Subcutaneous adipose tissue (tissue), 4 donors: ENCODE data around the gene MT1H. TPM values are rescaled to one million over a fixed set of nuclear protein-coding genes. Genes with fewer than 3 reads are reported as not detected.

Source experiments
- total RNA-seq, 4 donors: library from RNA; depleted of rRNA; stranded (reverse); fragments of >200 nt; gene quantifications; one replicate each; pipeline ENCODE4 v1.1.0, GENCODE V29; 2016
- TF ChIP-seq, protein P1 (sequence below): fragments of 450-650 bp; IDR thresholded peaks from one replicate; pipeline ENCODE4 v1.5.1; 2016; ENCODE audit warnings: low read depth, mild to moderate bottlenecking, control low read depth, antibody characterized with exemption, moderate library complexity

The MT1H gene
- total RNA-seq, 4 donors from 2014 or later, result 11.9 TPM; not detected in 3

DNA sequence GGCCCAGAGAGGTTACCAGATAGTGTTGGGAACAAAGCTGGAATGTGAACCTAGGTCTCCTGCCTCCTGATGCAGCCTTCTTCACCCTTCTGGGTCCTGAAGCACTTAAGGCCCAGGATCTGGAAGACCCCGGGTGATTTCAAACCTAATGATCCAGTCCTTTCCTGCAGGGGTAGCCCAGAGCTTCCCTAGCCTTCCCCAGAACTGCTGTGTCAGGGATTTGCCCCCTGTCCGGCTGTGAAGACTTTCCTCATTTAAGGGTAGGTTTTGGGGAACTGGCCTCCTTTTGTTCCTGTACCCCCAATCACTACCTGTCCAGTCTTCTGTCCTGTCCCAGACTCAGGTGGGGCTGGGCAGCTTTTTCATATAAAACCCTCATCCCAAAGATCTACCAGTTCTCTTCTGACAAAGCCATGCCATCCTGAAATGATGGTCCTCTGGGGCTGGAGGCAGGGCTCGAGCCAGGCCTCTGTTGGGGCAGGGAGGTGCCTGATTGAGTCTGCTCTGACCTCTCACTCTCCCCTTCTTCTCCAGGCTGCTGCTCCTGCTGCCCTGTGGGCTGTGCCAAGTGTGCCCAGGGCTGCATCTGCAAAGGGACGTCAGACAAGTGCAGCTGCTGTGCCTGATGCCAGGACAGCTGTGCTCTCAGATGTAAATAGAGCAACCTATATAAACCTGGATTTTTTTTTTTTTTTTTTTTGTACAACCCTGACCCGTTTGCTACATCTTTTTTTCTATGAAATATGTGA lies 14.0 kb downstream of the MT1H start:
- TF ChIP-seq, protein P1, sequence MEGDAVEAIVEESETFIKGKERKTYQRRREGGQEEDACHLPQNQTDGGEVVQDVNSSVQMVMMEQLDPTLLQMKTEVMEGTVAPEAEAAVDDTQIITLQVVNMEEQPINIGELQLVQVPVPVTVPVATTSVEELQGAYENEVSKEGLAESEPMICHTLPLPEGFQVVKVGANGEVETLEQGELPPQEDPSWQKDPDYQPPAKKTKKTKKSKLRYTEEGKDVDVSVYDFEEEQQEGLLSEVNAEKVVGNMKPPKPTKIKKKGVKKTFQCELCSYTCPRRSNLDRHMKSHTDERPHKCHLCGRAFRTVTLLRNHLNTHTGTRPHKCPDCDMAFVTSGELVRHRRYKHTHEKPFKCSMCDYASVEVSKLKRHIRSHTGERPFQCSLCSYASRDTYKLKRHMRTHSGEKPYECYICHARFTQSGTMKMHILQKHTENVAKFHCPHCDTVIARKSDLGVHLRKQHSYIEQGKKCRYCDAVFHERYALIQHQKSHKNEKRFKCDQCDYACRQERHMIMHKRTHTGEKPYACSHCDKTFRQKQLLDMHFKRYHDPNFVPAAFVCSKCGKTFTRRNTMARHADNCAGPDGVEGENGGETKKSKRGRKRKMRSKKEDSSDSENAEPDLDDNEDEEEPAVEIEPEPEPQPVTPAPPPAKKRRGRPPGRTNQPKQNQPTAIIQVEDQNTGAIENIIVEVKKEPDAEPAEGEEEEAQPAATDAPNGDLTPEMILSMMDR, result no peak

DNA sequence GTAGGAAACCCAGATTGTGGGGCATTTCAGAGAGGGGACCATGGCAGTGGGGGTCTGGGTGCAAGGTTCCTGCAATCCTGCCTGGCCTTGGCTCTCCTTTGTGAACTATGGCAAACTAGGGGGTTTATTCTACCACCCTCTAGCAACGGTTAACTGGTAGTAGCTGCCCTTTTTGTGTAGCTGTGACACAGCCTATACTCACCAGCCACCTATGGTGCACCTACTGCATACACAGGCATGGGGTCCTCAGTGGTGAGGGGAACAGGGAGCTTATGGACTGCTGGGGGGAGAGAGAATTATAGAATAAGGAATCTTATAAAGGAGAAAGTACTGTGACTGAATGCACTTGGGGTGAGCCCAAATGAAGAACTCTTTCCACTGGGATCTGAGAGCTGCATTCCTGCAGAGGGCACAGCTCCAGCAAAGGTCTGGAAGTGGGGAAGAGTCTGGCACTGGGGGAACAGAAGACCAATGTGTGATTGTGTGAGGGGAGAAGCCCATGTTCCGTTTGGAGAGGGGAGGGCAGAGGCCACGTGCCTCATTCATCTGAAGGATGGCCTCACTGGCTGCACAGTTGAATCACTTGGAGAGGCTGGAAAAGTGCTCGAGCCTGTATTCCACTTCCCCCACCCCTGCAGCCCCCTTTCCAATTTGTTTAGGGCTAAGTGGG lies 14.8 kb downstream of the MT1H start:
- TF ChIP-seq, protein P1, result no peak

DNA sequence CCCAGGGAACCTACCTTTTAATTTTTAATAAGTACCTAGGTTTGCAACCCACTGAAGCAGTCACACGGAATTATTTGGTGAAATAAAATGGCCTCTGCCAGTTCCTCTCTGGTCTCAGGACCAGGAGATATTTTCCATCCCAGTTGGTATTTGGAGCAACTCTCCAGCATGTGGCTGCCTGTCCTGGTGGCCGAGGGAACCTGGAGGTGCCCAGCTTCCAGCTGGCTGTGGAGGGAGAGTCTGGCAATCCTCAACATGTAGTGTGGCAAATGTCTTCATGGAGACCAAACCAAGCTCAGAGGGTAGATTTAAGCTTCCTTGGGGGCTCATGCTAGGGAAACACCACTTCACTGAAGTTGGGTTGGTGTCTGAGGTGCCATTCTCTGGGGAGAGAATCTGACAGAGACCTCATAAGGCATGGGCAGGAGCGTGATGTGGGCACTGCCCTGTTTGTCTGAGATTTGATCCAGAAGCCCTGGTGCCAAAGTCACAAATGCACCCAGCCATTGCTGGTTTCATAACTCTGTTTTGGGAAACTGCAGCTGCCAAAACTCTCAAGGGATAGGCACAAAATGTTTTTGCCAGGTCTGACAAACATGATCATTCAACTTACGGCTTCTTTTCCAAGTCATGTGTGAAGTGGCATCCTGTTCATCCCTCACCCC lies 15.4 kb downstream of the MT1H start:
- TF ChIP-seq, protein P1, result no peak

DNA sequence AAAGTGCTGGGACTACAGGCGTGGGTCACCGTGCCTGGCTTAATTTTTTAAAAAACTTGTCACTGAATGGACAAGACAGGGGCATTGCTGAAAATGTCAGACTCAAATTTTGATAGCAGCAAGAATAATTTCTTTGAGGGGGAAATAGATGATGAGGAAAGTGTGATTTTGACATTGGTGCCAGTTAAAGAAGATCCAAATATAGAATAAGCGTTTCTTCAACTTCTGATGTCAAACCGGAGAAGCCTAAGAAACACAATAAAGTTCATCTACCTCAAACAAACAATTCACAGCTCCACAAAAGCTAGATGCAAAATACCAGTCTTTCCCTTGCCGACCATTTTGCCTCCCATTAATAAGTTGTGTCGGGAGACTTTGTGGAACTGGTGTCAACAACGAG lies 17.1 kb downstream of the MT1H start:
- TF ChIP-seq, protein P1, result no peak

DNA sequence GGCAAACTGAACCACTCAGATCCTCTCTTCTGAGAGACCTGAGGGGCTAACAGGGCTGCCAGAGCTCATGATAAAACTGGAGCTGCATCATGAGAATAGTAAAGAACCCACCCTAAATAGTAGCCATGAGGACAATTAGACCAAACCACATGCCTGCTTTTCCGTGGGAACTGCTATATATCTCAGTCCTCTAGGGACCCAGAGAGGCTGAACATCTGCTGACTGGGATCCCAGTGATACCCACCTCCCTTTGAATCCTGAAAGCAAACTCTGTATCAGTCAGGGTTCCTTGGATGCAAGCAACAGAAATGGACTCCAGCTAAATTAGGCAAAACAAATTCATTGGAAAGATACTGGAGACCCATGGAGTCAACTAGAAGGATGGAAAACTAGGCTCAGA lies 19.1 kb downstream of the MT1H start:
- TF ChIP-seq, protein P1, result no peak

DNA sequence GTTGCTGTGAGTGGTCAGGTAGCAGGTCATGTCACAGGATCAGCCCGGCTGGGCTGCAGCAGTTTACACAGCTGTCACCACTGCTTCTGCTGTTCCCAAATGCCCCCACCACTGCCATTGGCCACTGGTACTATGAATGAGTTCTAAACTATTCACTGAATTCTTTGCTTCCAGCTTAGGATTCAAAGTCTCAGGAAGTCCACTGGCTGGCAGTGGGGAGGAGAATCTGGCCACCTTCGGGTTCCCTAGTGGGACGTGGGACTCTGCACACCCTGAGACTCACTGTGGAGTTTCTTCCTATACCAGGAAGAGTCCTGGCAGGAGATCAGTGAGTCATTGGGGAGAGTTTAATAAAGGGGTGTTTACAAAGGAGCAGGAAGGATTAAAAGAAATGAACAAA lies 19.6 kb downstream of the MT1H start:
- TF ChIP-seq, protein P1, result no peak
